GM15510 (cell line): ENCODE measurements around the gene ENAH.

Experiments used
- POLR2A ChIP-seq: IDR thresholded peaks from 3 replicates; pipeline ENCODE4 v1.6.1; 2011; ENCODE audit warnings: borderline replicate concordance; ENCODE audit not compliant: insufficient read length; ENCODE audit errors: extremely low read depth

Gene ENAH

GRCh38 chr1:225652729-225653462 lies at the start of gene ENAH:
TSS of gene ENAH (minus strand) at chr1:225653123. CDS start at chr1:225652690, 433 bp downstream.
- TF ChIP-seq POLR2A, result no peak

GRCh38 chr1:225700889-225701465 lies 48.1 kb upstream of the ENAH start:
- TF ChIP-seq POLR2A, result no peak

GRCh38 chr1:225700164-225700821 lies 47.4 kb upstream of the ENAH start:
- TF ChIP-seq POLR2A, result no peak

GRCh38 chr1:225699336-225699735 lies 46.4 kb upstream of the ENAH start:
- no peak for TF ChIP-seq POLR2A

- TF ChIP-seq POLR2A, result no peak
These were observed 44.5 kb upstream of the ENAH start for GRCh38 chr1:225697428-225697827.

- TF ChIP-seq POLR2A, result no peak
These were observed 42.8 kb upstream of the ENAH start for GRCh38 chr1:225695578-225696337.

- TF ChIP-seq POLR2A, result no peak
These were observed 41.3 kb upstream of the ENAH start for GRCh38 chr1:225694151-225694603.

GRCh38 chr1:225693085-225693696 lies 40.3 kb upstream of the ENAH start:
- no peak for TF ChIP-seq POLR2A

- no peak for TF ChIP-seq POLR2A
These were observed 39.6 kb upstream of the ENAH start for GRCh38 chr1:225692517-225692879.

GRCh38 chr1:225691861-225692516 lies 39.1 kb upstream of the ENAH start:
- no peak for TF ChIP-seq POLR2A

GRCh38 chr1:225691377-225691776 lies 38.5 kb upstream of the ENAH start:
- TF ChIP-seq POLR2A, result no peak

- no peak for TF ChIP-seq POLR2A
These were observed 37.0 kb upstream of the ENAH start for GRCh38 chr1:225689882-225690459.

GRCh38 chr1:225688345-225688744 lies 35.4 kb upstream of the ENAH start:
- TF ChIP-seq POLR2A, result no peak

- no peak for TF ChIP-seq POLR2A
These were observed 32.7 kb upstream of the ENAH start for GRCh38 chr1:225685476-225686176.

GRCh38 chr1:225684741-225685140 lies 31.8 kb upstream of the ENAH start:
- no peak for TF ChIP-seq POLR2A
